ENCODE results near the gene GINS2. TPM values are rescaled to one million over a fixed set of nuclear protein-coding genes. Genes with fewer than 3 reads are reported as not detected.

Gene GINS2
- total RNA-seq, 1 donor from 2014 or later, result not detected

DNA sequence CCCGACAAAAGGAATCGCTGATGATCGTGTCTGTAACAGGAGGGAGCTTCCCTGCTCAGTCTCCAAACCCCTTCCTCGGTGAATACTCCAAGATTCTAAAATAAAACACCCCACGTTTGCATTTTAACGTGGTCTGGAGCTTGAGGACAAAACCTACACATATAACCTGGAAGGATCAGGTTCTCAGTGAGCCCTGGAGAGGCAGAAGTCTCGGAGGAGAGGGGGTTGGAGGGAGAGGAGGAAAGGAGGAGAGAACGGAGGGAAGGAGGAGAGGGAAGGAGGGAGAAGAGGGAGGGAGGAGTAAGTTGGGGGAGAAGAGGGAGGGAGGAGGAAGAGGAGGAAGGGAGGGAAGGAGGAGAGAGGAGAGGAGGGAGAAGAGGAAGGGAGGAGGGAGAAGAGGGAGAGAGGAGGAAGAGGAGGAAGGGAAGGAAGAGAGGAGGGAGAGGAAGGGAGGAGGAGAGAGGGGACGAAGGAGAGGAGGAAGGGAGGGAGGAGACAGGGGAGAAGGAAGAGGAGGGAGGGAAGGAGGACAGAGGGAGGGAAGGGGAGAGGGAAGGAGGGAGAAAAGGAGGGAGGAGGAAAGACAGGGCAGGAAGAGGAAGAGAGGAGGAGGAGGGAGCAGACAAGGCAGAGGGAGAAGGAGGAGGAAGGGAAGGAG, 27.4 kb upstream of the GINS2 start:
- Histone ChIP-seq H3K9me3 (peaks cover 0 to 6% of the 10 kb centered on the region in 2 donors), H3K36me3 (no peaks in the 10 kb centered on the region), H3K27me3 (no peaks in the 10 kb centered on the region), H3K4me3 (no peak overlapping the region), H3K4me1 (no peaks in the 10 kb centered on the region), H3K27ac (no peak overlapping the region)
- DNase-seq (ENCODE audit: low spot score in 2 of 2), result no peak
- intact Hi-C loops (cut with DNase I), result loop anchor here (10.0 kb wide), 1 partner anchor 291 kb away; no protein-coding TSS in a partner anchor
- TF ChIP-seq, protein P1, sequence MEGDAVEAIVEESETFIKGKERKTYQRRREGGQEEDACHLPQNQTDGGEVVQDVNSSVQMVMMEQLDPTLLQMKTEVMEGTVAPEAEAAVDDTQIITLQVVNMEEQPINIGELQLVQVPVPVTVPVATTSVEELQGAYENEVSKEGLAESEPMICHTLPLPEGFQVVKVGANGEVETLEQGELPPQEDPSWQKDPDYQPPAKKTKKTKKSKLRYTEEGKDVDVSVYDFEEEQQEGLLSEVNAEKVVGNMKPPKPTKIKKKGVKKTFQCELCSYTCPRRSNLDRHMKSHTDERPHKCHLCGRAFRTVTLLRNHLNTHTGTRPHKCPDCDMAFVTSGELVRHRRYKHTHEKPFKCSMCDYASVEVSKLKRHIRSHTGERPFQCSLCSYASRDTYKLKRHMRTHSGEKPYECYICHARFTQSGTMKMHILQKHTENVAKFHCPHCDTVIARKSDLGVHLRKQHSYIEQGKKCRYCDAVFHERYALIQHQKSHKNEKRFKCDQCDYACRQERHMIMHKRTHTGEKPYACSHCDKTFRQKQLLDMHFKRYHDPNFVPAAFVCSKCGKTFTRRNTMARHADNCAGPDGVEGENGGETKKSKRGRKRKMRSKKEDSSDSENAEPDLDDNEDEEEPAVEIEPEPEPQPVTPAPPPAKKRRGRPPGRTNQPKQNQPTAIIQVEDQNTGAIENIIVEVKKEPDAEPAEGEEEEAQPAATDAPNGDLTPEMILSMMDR (IDR thresholded peaks at IDR 0.05), result no peak

DNA sequence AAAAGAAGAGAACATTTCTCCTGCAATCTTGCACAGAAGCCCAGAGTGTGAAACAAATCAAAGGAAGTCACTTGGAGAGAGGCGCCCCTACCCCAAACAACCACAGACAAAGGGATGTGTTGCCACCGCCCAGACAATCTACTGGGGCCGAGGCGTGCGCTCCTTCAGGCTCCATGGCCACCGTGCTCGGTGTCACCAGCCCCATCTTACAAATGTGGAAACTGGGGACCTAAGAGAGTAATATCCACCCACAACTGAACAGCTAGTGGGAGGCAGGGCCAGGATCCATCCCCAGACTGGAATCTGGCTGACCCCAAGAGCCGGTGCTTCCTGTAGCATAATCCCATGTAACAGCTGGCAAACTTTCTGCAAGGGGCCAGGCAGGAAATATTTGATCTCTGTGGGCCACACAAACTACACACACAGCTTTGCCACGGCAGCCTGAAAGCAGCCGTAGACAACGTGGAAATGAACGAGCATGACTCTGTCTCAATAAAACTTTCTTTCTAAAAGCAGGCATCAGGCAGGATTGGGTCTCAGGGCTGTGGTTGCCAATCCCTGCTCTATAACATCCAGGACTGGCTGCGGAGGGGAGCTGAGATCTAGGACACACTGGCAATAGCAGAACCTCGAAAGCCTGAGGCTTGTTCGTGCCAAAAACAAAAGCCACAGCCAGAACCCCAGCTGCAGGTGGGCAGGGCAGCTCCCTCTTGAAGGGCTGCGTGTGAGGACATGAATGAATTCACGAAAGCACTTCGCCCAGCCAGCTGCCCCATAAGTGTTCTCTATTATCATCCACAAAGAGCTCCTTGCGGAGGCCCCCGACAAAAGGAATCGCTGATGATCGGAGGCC, 26.6 kb upstream of the GINS2 start:
- Histone ChIP-seq H3K4me3 (no peak overlapping the region), H3K9me3 (peaks cover 0 to 6% of the 10 kb centered on the region in 2 donors), H3K4me1 (no peaks in the 10 kb centered on the region), H3K27ac (no peak overlapping the region), H3K36me3 (no peaks in the 10 kb centered on the region), H3K27me3 (no peaks in the 10 kb centered on the region)
- intact Hi-C loops (cut with DNase I), result loop anchor here (2.0 to 10.0 kb wide), 2 partner anchors 291 to 413 kb away; no protein-coding TSS in a partner anchor
- DNase-seq (ENCODE audit: low spot score in 2 of 2), result no peak
- TF ChIP-seq, protein P1 (IDR thresholded peaks at IDR 0.05), result no peak

DNA sequence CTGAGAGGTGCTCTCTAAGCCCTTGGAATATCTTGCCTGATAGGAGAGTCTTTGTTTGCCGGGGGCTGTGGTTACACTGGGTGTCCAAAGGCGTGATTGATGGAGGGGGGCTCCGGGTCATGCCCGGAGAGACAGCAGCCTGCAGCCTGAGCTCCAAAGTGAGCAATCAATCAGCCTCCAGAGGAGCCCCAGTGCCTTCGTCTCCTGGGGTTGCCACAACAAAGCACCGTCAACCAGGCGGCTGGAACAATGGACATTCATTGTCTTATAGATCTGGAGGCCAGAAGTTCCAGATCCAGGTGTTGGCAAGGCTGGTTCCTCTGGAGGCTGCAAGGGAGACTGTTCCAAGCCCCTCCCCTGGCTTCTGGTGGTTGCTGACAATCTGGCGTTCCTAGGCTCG, 24.0 kb upstream of the GINS2 start:
- no peaks in the 10 kb centered on the region for H3K27me3 ChIP-seq
- no peaks in the 10 kb centered on the region for H3K4me1 ChIP-seq
- H3K4me3 ChIP-seq, result no peak overlapping the region
- peaks cover 0 to 6% of the 10 kb centered on the region in 2 donors for H3K9me3 ChIP-seq
- H3K27ac ChIP-seq, result no peak overlapping the region
- TF ChIP-seq, protein P1 (IDR thresholded peaks at IDR 0.05), result no peak
- H3K36me3 ChIP-seq, result no peaks in the 10 kb centered on the region
- no peak for DNase-seq (ENCODE audit: low spot score in 2 of 2)
- intact Hi-C loops (cut with DNase I), result loop anchor here (10.0 kb wide), 1 partner anchor 288 kb away; no protein-coding TSS in a partner anchor

DNA sequence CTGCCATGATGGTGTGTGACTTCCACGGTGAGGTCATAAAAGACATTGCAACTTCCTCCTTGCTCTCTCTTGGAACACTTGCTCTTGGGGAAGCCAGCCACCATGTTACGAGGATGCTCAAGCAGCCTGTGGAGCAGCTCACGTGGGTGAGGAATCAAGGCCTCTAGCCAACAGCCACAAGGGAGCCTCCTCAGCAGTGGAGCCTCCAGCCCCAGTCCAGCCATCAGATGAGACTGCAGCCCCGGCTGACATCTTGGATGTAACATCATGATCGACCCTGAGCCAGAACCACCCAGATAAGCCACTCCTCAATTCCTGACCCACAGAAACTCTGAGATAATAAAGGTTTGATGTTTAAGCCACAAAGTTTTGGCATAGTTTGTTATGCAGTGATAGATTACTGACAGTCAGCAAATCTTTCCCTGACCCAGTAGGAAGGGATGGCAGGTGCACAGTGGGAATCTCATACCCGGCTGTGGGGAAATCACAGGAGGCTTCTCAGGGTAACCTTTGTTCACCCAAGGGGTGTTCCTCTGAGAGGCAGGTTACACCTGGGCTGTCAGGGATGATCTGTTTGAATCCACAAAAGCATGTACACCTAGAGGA, 23.3 kb upstream of the GINS2 start:
- intact Hi-C loops (cut with DNase I), result loop anchor here (10.0 kb wide), 1 partner anchor 287 kb away; no protein-coding TSS in a partner anchor
- Histone ChIP-seq H3K27ac (no peak overlapping the region), H3K4me1 (no peaks in the 10 kb centered on the region), H3K36me3 (no peaks in the 10 kb centered on the region), H3K4me3 (no peak overlapping the region), H3K27me3 (no peaks in the 10 kb centered on the region), H3K9me3 (peaks cover 0 to 6% of the 10 kb centered on the region in 2 donors)
- DNase-seq (ENCODE audit: low spot score in 2 of 2), result no peak
- TF ChIP-seq, protein P1 (IDR thresholded peaks at IDR 0.05), result no peak

DNA sequence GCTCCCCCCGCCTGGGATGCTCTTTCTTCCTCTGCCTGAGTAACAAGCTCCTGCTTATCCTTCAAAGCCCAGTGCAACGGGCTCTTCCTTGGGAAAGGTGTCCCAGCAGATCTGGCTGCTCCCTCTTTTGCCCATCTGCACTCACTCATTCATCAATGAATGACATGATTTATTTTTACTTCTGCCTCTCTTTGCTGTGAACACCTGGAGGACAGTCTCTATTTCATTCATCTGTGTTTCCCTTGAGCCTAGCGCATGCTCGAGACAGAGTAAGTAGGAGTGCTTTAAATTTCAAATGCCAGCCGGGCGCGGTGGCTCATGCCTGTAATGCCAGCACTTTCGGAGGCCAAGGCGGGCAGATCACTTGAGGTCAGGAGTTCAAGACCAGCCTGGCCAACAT, 22.0 kb upstream of the GINS2 start:
- TF ChIP-seq, protein P1 (IDR thresholded peaks at IDR 0.05), result no peak
- H3K4me3 ChIP-seq, result no peak overlapping the region
- H3K27me3 ChIP-seq, result no peaks in the 10 kb centered on the region
- H3K27ac ChIP-seq, result no peak overlapping the region
- DNase-seq (ENCODE audit: low spot score in 2 of 2), result no peak
- intact Hi-C loops (cut with DNase I), result loop anchor here (10.0 kb wide), 1 partner anchor 286 kb away; no protein-coding TSS in a partner anchor
- peaks cover 0 to 6% of the 10 kb centered on the region in 2 donors for H3K9me3 ChIP-seq
- no peaks in the 10 kb centered on the region for H3K4me1 ChIP-seq
- H3K36me3 ChIP-seq, result no peaks in the 10 kb centered on the region

Data from ascending aorta (tissue), 2 donors.